T-helper 1 cell (primary cell): ENCODE measurements around the gene IPO11.

Experiments used
- DNase-seq, 5 donors: peaks; one replicate each; pipeline ENCODE4 v3.0.0-alpha.2; 2012 to 2020

The IPO11 gene

DNA sequence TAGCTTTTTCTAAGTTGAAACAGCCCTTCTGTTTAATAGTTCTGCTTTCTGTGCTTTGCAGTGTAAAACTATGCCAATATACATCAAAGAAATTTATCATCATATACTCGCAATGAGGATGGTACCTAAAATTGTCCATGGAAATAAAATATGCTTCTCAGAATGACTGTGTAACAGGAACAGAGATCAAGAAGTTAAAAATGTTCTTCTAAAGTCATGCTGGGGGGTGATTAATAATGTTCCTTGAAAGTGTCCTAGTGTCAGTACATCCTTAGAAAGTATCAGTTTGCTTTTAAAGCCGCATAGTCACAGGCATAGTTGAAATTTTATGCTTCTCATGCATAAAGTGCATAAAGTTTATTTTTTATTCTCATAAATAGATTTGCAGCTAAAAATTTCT lies 162.0 kb downstream of the IPO11 start:
- DNase-seq = peak in 1 of 5 donors; percentile 52

DNA sequence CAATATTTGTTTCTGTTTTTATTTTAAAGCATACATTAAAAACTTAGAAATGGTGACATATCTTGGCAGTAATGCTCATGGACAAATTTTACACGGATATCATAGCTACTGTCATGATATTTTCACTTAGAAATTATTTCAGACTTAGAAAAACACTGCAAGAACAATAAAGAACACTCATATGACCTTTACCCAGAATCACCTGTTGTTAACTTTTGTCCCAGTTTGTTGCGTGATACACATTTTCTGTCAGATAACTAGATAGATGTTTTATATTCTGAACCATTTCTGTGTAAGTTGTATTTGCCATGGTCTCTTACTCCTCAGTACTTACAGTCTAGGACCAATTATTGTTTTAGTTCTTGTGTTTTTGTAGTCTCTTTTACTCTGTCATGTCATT lies 162.5 kb downstream of the IPO11 start:
- no peak for DNase-seq

GRCh38 chr5:62575489-62575888 lies 162.9 kb downstream of the IPO11 start:
- no peak for DNase-seq

- DNase-seq = peak in 1 of 5 donors; percentile 41
These were observed 164.1 kb downstream of the IPO11 start for GRCh38 chr5:62576570-62577170.

- DNase-seq = no peak
These were observed 164.9 kb downstream of the IPO11 start for GRCh38 chr5:62577488-62577887.

- DNase-seq = peak in 2 of 5 donors; percentile 2 to 88
These were observed 166.0 kb downstream of the IPO11 start, which contains the start of gene LRRC70 for GRCh38 chr5:62578540-62578939. LRRC70 (plus strand) TSS chr5:62578819; CDS start chr5:62579439, 620 bp downstream.

GRCh38 chr5:62579761-62580160 lies 167.2 kb downstream of the IPO11 start:
- DNase-seq = no peak

DNA sequence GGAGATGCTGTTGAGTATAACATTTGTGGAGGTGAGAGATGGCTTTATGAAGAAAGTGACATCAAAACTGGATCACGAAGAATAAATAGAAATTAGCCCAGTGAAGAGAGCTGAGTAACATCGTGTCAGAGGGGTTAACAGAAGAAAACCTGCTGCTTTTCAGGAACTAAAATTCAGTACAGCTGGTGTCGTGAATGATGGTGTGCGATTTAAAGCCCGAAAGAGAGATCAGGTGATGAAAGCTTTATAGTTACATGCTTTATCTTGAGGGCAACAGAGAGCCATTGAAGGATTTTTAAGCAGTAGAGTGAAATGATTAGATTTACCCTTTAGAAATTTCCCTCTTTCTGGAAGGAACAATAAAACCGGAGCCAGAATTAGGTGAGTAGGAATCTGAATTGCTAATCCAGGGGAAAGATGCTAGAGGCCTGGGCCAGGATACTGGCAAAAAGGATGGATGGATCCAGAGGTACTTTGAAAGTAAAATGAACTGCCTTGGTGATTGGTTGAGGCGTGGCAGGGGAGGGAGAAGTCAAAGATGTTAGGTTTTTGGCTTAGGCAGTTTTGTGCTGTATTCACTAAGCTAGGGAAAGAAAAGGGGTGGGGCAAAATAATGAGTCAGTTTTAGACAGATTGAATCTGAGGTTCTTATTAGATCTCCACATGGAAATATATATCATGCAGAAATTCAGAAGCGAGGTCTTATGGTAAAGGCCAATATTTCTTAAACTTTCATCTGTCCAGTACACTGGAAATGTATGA lies 169.5 kb downstream of the IPO11 start:
- DNase-seq = no peak

GRCh38 chr5:62584391-62584790 lies 171.8 kb downstream of the IPO11 start:
- no peak for DNase-seq

DNA sequence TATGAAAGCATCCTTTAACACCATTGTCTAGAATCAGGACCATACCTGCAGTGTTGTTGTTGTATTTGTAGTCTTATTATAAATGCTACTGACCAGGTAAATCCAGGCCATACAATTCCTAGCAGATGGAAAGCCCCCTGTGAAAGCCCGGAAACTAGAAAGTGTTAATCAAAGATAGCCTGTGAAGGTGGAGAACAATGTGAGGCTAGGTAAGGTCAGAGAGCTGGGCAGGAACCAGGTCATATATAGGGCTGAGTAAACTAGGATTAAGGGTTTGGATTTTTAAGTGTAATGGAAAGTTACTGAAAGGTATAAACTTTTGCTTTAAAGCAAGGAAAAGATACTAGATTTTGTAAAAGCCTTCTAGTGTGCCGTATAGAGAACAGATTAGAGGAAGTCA lies 172.7 kb downstream of the IPO11 start:
- DNase-seq = no peak

DNA sequence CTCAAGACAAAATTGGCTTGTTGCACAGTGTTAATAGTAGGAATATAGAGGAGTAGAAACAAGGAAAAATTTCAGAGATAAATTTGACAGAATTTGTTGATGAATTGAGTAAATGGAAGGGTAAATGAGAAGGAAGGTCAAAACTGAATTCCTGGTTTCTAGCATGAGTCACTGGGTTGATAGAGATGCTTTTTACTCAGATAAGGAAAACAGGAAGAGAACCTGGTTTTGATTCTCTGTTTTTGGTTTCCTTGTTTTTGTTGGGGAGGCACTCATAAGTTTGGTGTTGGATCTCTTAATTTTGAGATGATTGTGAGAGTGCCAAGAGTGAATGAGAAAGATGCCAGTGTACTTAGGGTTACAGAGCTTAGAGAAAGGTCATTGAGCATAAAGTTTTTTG lies 173.2 kb downstream of the IPO11 start:
- no peak for DNase-seq

DNA sequence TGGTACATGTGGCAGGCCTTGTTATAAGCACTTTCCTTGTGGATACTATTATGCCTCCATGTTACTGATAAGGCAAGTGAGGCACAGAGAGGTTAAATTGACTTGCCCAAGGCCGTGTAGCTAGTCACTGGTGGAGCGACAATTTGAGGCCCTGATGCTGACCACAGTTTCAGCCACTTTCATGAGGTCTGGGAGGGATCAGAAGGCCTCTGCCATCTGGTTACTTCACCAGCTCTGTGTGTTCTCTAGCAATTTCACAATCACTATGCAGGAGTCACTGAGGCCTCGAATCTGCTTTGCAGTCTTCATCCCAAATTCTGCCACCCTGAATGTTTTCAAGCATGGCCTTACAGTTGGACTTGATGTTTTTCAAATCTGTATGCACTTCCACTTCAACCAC lies 175.2 kb downstream of the IPO11 start:
- DNase-seq = no peak

DNA sequence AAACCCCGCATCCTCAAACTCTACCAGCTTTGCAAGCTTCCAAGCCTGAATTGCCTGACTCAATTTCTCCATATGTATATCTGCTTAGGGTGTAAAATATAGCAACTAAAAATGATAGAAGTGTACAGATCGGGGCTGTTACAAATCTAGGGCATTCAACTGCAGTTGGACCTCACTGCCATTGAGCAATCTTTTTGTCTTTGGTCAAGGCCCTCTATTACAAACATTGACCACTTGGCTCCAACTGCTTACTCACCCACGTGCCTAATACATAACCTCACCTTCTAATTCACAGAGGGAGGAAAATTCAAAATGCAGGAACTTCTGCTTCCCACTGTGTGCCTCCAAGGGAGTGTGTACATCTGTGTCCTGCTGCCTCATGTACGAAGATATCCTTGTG lies 176.1 kb downstream of the IPO11 start:
- no peak for DNase-seq

DNA sequence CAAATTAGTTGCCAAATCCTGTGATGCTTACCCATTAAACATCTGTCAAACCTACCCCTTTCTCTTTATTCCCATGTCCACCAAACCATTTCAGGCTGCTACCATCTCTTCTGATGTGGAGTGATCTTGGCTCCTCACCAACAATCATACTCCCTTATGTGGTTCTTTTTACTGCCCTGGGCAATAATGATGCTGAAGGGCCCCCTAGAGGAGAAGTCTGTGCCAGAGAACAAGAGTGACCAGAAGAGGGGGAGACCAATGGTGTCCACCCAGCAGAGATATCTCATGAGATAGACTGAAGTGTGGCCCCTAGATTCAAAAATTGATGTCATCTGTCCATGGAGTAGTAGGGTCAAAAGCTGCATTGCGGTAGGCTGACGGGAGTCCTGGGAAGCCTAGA lies 176.9 kb downstream of the IPO11 start:
- no peak for DNase-seq

DNA sequence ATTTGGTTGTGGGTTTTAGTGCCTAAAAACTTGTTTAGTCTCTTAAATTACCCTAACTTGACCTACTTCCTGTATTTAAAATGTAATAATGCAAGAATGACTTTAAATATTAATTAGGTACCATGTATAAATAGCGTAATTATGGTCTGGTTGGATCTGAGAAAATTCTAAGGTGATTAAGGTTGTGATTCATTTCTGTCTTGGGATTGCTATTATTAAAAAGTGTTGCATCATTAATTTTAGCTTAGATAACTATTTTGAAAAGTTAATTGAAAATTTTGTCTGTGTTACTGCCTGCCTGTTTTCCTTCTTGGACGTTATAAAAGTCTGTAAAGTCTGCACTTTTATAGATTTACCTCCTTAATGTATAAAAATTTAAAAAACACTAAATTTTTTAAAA lies 177.8 kb downstream of the IPO11 start:
- DNase-seq = no peak

GRCh38 chr5:62592558-62592957 lies 180.0 kb downstream of the IPO11 start:
- no peak for DNase-seq

DNA sequence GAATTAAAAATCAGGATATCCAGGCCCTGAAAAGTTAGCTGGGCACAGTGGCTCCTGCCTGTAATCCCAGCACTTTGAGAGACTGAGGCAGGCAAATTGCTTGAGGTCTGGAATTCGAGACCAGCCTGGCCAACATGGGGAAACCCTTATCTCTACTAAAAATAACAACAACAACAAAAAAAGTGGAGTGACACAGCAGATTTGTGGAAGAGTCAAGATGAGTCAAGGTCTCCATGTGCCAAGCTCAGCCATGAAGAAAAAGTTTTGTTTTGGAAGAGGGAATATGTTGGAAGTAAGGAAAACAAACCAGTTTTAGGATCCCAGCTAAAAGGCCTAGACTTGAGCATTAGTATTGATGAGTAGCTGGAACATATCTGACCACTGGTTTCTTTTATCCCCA lies 180.8 kb downstream of the IPO11 start:
- DNase-seq = no peak

DNA sequence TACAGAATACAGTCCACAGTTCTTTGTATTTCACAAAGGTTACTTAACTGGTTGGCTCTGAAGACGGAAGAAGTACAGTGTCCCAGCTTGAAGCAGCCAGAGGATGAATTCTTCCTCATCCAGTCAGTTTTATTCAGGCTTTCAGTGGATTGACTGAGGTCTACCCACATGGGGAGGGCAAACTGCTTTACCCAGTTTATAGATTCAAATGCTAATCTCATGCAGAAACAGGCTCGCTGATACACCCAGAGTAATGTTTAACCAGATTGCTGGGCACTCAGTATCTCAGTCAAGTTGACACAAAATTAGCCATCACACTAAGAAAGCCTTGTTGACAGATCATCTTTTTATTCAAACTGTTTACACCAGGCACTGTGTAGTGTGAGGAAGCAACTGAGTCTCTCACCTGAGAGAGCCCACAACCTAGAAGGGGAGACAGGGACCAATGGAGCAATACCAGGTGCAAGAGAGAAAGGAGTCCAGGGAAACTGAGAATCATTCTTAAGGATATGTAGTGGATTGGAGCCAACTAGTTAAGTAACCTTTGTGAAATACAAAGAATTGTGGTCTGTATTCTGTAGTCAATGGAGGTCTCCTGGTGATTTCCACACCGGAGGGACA lies 181.9 kb downstream of the IPO11 start:
- DNase-seq = no peak

- no peak for DNase-seq
These were observed 183.5 kb downstream of the IPO11 start for GRCh38 chr5:62596096-62596495.

- no peak for DNase-seq
These were observed 184.1 kb downstream of the IPO11 start for GRCh38 chr5:62596691-62597090.

DNA sequence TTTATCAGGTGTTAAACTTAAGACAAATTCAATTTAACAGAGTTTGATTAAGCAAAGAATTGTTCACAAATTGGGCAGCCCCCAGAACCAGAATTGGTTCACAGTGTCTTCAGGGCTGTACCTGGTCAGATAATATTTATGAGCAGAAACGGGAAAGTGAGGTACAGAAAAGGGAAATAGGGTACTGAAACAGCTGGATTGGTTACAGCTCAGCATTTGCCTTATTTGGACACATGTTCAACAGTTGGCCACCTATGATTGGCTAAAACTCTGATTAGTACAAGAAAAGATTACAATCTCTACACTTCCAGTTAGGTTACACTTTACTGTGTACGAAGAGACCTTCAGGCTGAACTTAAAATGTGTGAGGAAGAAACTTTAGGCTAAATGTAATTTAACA lies 184.8 kb downstream of the IPO11 start:
- DNase-seq = no peak

DNA sequence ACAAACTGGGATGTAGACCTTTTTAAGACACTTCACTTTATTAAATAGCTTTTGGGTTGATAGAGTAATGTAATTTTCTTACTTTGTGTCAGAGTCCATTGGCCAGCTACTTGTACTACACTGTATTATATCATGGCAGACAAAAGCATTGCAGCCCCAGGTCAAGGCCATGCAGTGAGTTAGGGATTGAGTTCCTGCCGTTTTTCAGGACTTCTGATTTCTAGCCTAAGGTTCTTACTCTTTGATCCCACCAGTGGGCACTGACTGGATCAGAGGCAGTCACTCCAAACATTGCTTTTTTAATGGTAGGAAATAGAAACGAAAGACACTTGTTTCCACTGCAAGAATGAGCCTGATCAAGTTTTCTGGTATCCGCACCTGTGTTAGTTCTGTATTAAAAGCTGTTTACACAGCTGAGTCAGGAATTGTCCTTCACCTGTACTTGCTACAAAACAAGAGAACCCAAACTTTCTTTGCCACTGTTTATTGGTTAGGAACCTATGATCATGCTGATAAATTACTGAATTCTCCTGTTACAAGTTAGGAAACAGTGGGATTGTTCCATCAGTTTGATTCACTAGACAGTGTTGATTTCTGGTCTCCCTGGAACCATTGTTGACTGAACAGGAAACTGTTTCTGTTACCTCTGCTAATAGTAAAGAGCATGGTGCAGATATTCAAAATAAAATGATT lies 188.1 kb downstream of the IPO11 start:
- no peak for DNase-seq

DNA sequence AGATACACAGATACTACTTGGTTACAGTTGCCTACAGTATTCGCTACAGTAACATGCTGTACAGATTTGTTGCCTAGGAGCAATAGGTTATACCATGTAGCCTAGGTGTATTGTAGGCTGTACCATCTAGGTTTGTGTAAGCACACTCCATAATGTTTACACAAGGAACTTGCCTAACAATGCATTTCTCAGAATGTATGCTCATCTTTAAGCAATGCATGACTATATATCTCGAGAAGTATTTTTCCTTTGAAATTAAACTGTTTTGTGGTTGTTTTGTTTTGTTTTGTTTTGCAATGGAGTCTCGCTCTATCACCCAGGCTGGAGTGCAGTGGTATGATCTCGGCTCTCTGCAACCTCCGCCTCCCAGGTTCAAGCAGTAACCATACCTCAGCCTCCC lies 191.4 kb downstream of the IPO11 start:
- no peak for DNase-seq

GRCh38 chr5:62605638-62606037 lies 193.1 kb downstream of the IPO11 start:
- DNase-seq = peak in 1 of 5 donors; percentile 21
